SK-N-SH treated with all-trans-retinoic acid at 6 μM for 48 hours (cell line): Measurements from ENCODE around the gene EMSY.
"Not testable (repeated sequence)": the region's sequence is repeated elsewhere in the genome, so short reads cannot be mapped to it uniquely, and the experiment has no call there.

Experiments
- ATAC-seq: fragments of 200-7000 bp; cut with Tn5 transposase; 3 replicates; pipeline ENCODE4 v1.9.1; 2020; ENCODE audit warnings: mild to moderate bottlenecking, moderate library complexity
- BACH2 ChIP-seq: fragments of 250-450 bp; sonication (Bioruptor Pico); IDR thresholded peaks from 2 replicates; pipeline ENCODE4 v1.9.0; 2021; ENCODE audit warnings: mild to moderate bottlenecking, borderline replicate concordance
- CSDC2 ChIP-seq: fragments of 250-450 bp; sonication (Bioruptor Pico); IDR thresholded peaks from 2 replicates; pipeline ENCODE4 v1.5.0; 2020; ENCODE audit warnings: mild to moderate bottlenecking, moderate library complexity
- ESRRG ChIP-seq: fragments of 250-450 bp; sonication (Bioruptor Pico); IDR thresholded peaks from 2 replicates; pipeline ENCODE4 v1.6.1; 2021; ENCODE audit warnings: mild to moderate bottlenecking
- GLIS3 ChIP-seq: fragments of 250-450 bp; sonication (Bioruptor Pico); IDR thresholded peaks from 2 replicates; pipeline ENCODE4 v1.5.0; 2020; ENCODE audit warnings: mild to moderate bottlenecking, moderate library complexity
- ISL1 ChIP-seq: fragments of 250-450 bp; sonication (Bioruptor Pico); IDR thresholded peaks from 2 replicates; pipeline ENCODE4 v2.1.2; 2022; ENCODE audit warnings: mild to moderate bottlenecking, moderate library complexity
- OSR1 ChIP-seq: fragments of 250-450 bp; sonication (Bioruptor Pico); IDR thresholded peaks from 2 replicates; pipeline ENCODE4 v1.8.0; 2022; ENCODE audit warnings: moderate library complexity, mild to moderate bottlenecking, inconsistent platforms
- PATZ1 ChIP-seq: fragments of 250-450 bp; sonication (Bioruptor Pico); IDR thresholded peaks from 2 replicates; pipeline ENCODE4 v1.8.0; 2020; ENCODE audit warnings: mild to moderate bottlenecking, moderate library complexity, borderline replicate concordance
- PPARA ChIP-seq: fragments of 250-450 bp; sonication (Bioruptor Pico); IDR thresholded peaks from 2 replicates; pipeline ENCODE4 v1.5.0; 2020; ENCODE audit warnings: mild to moderate bottlenecking, borderline replicate concordance
- RARB ChIP-seq: fragments of 250-450 bp; sonication (Bioruptor Pico); IDR thresholded peaks from 2 replicates; pipeline ENCODE4 v1.8.0; 2021; ENCODE audit warnings: mild to moderate bottlenecking, moderate library complexity
- SNAI2 ChIP-seq: fragments of 250-450 bp; sonication (Bioruptor Pico); IDR thresholded peaks from 2 replicates; pipeline ENCODE4 v1.5.0; 2020; ENCODE audit warnings: mild to moderate bottlenecking, moderate library complexity
- TCF4 ChIP-seq: fragments of 250-450 bp; sonication (Bioruptor Pico); IDR thresholded peaks from 2 replicates; pipeline ENCODE4 v1.8.0; 2021; ENCODE audit warnings: mild to moderate bottlenecking, moderate library complexity, borderline replicate concordance
- TOX ChIP-seq: fragments of 250-450 bp; sonication (Bioruptor Pico); IDR thresholded peaks from 2 replicates; pipeline ENCODE4 v1.8.0; 2021; ENCODE audit warnings: mild to moderate bottlenecking, moderate library complexity, borderline replicate concordance
- TSHZ2 ChIP-seq: fragments of 250-450 bp; sonication (Bioruptor Pico); IDR thresholded peaks from 2 replicates; pipeline ENCODE4 v1.5.0; 2020; ENCODE audit warnings: mild to moderate bottlenecking, moderate library complexity
- ZC3H10 ChIP-seq: fragments of 250-450 bp; sonication (Bioruptor Pico); IDR thresholded peaks from 2 replicates; pipeline ENCODE4 v1.5.1; 2021; ENCODE audit warnings: mild to moderate bottlenecking, moderate library complexity
- ZFP3 ChIP-seq: fragments of 250-450 bp; sonication (Bioruptor Pico); IDR thresholded peaks from 2 replicates; pipeline ENCODE4 v1.5.0; 2020; ENCODE audit warnings: mild to moderate bottlenecking, moderate library complexity
- ZFP30 ChIP-seq: fragments of 450-650 bp; formaldehyde crosslinking; IDR thresholded peaks from 2 replicates; pipeline ENCODE4 v1.5.0; 2022; ENCODE audit warnings: mild to moderate bottlenecking, moderate library complexity
- ZNF565 ChIP-seq: fragments of 450-650 bp; formaldehyde crosslinking; conservative IDR thresholded peaks from 2 replicates; pipeline ENCODE4 v1.5.0; 2020; ENCODE audit warnings: low read depth, mild to moderate bottlenecking, moderate library complexity
- ZNF70 ChIP-seq: fragments of 450-650 bp; formaldehyde crosslinking; IDR thresholded peaks from 2 replicates; pipeline ENCODE4 v1.5.0; 2020; ENCODE audit warnings: mild to moderate bottlenecking, moderate library complexity
- ZNF8 ChIP-seq: fragments of 450-650 bp; formaldehyde crosslinking; IDR thresholded peaks from 2 replicates; pipeline ENCODE4 v1.5.0; 2020; ENCODE audit warnings: mild to moderate bottlenecking, moderate library complexity
- TF ChIP-seq, protein P1 (sequence below): fragments of 250-450 bp; sonication (Bioruptor Pico); IDR thresholded peaks from 2 replicates; pipeline ENCODE4 v1.5.1; 2020; ENCODE audit warnings: low read depth, mild to moderate bottlenecking, moderate library complexity
- TF ChIP-seq, protein P2 (sequence below): fragments of 250-450 bp; sonication (Bioruptor Pico); IDR thresholded peaks from 2 replicates; pipeline ENCODE4 v1.8.0; 2021; ENCODE audit warnings: low read depth, mild to moderate bottlenecking, moderate library complexity, borderline replicate concordance

Gene EMSY

GRCh38 chr11:76397383-76397782, 47.4 kb upstream of the EMSY start (continued):
- TF ChIP-seq, protein P1, sequence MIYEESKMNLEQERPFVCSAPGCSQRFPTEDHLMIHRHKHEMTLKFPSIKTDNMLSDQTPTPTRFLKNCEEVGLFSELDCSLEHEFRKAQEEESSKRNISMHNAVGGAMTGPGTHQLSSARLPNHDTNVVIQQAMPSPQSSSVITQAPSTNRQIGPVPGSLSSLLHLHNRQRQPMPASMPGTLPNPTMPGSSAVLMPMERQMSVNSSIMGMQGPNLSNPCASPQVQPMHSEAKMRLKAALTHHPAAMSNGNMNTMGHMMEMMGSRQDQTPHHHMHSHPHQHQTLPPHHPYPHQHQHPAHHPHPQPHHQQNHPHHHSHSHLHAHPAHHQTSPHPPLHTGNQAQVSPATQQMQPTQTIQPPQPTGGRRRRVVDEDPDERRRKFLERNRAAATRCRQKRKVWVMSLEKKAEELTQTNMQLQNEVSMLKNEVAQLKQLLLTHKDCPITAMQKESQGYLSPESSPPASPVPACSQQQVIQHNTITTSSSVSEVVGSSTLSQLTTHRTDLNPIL (CRISPR knock-in tag): no peak
- no peak for TF ChIP-seq OSR1 (CRISPR knock-in tag)
- no peak for TF ChIP-seq CSDC2 (CRISPR knock-in tag)
- no peak for TF ChIP-seq TOX (CRISPR knock-in tag)
- no peak for TF ChIP-seq PPARA (CRISPR knock-in tag)

GRCh38 chr11:76400967-76401366, 43.9 kb upstream of the EMSY start:
- ATAC-seq: no peak
- TF ChIP-seq ZNF8 (no peak), SNAI2 (CRISPR knock-in tag) (no peak)

DNA sequence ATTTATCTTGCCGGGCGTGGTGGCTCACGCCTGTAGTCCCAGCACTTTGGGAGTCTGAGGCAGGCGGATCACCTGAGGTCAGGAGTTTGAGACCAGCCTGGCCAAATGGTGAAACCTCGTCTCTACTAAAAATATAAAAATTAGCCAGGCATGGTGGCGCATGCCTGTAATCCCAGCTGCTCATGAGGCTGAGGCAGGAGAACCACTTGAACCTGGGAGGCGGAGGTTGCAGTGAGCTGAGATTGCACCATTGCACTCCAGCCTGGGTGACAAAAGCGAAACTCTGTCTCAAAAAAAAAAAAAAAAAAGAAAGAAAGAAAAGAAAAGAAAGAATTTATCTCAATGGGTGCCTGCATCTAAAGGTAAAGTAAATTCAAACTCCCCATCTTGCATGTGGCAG, 43.3 kb upstream of the EMSY start:
- ATAC-seq: not testable (repeated sequence)

DNA sequence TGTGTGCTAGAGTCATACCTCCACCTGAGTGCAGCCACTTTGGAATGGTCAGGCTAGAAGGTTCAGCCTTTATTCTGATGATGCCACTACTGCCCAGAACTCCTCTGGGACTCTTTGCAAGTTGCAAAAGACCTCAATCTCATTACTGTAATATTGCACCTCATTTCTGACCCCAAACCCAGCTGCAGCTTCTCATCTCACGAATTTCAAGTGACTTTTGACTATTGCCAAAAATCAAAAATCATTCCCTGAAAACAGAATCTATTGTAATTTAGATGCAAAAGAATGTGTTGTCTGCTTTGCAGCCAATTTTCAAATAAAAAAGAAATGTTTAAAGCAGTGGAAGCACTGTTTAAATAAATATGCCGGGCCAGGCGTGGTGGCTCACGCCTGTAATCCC, 38.5 kb upstream of the EMSY start:
- no peak for ATAC-seq
- TF ChIP-seq TCF4 (CRISPR knock-in tag): no peak
- no peak for TF ChIP-seq GLIS3 (CRISPR knock-in tag)
- no peak for TF ChIP-seq ZFP3 (CRISPR knock-in tag)
- no peak for TF ChIP-seq CSDC2 (CRISPR knock-in tag)
- TF ChIP-seq SNAI2 (CRISPR knock-in tag): no peak
- no peak for TF ChIP-seq ZNF70
- no peak for TF ChIP-seq TSHZ2 (CRISPR knock-in tag)
- no peak for TF ChIP-seq ZNF565 (CRISPR knock-in tag)
- no peak for TF ChIP-seq OSR1 (CRISPR knock-in tag)
- TF ChIP-seq ZFP30: no peak
- TF ChIP-seq ISL1 (CRISPR knock-in tag): no peak
- TF ChIP-seq, protein P2, sequence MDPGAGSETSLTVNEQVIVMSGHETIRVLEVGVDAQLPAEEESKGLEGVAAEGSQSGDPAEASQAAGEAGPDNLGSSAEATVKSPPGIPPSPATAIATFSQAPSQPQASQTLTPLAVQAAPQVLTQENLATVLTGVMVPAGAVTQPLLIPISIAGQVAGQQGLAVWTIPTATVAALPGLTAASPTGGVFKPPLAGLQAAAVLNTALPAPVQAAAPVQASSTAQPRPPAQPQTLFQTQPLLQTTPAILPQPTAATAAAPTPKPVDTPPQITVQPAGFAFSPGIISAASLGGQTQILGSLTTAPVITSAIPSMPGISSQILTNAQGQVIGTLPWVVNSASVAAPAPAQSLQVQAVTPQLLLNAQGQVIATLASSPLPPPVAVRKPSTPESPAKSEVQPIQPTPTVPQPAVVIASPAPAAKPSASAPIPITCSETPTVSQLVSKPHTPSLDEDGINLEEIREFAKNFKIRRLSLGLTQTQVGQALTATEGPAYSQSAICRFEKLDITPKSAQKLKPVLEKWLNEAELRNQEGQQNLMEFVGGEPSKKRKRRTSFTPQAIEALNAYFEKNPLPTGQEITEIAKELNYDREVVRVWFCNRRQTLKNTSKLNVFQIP: no peak
- no peak for TF ChIP-seq ZC3H10 (CRISPR knock-in tag)
- no peak for TF ChIP-seq PATZ1 (CRISPR knock-in tag)
- no peak for TF ChIP-seq BACH2 (CRISPR knock-in tag)
- TF ChIP-seq TOX (CRISPR knock-in tag): no peak
- TF ChIP-seq RARB (CRISPR knock-in tag): no peak
- TF ChIP-seq ESRRG (CRISPR knock-in tag): no peak
